Stimulated activated CD4-positive, alpha-beta T cell treated with anti-CD3 and anti-CD28 coated beads, Interleukin-2, amount 100 ng/mL, for 24 hours (primary cell): Measurements from ENCODE around the gene ATP11A.

ENCODE experiments used
- DNase-seq, 2 donors: peaks; one replicate each; pipeline ENCODE4 v3.0.0-alpha.2; 2020

ATP11A gene

DNA sequence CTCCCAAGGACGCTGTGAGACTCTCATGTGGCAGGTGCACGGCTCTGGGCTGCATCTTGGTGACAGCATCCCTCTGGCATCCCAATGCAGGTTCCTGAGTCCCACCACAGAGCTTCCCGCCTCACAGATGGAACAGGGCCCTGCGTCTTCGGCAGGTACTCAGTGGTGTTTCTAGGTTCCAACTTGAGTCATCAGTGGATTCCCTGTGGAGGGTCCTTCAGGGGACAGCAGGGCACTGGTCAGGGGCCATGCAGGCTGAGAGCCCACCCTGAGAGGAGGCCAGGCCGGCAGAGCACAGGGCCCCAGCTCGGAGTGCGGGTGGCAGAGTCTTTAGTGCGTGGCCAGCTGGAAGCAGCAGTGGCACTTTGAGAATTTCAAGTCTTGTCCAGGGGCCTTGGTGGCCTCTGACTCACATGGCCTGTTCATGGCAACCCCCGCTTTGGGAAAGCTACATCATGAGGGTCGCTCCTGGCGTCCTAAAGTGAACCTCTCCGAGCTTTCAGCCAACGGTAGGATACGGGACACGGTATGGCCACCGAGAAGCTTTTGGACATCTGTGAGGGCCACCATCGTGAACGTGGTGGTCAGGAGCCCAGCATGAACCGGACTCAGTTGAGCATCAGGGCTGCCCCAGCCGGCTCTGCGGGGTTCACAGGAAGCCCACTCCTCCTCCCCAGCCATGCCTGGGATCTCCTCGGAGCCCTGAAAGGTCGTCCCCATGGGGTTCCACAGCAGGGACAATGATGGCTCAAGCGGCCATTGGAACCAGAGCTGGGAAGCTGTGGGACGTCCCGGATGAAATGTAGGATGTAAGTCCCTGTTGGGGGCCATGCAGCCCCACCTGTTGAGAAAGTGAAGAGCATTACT is 207.1 kb downstream of the ATP11A start:
- no peak for DNase-seq

- DNase-seq = no peak
Measured at GRCh38 chr13:112897603-112897955, 207.7 kb downstream of the ATP11A start.

DNA sequence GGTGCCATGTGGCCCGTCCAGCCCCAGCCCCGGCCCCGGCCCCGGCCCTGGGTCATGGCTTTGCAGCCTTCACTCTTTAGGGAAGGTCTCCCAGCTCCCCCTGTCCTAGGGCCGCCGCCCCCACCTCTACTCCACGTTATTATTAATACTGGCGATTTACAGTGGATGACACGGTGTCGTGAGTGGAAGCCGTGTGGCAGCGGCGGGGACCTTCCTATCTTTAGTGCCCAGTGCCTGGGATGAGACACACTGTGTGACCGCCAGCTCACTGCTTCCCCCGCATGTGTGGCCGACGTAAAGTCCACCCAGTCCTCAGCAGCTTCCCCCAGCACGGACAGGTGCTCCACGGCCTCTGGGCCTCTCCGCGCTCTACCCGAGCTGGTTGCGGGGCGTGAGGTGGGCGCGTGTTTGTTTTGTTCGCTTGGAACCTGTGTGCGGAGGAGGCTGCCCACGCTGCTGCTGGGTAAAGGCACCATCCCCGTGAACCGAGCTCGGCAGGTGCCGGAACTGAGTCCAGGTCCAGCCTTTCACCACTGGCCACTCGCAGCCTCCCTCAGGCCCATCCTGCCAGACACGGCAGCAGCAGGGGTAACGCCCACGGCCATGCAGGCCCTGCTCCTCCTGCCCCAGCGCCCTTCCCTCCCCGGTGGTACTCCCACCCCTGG is 208.2 kb downstream of the ATP11A start:
- DNase-seq = no peak

DNA sequence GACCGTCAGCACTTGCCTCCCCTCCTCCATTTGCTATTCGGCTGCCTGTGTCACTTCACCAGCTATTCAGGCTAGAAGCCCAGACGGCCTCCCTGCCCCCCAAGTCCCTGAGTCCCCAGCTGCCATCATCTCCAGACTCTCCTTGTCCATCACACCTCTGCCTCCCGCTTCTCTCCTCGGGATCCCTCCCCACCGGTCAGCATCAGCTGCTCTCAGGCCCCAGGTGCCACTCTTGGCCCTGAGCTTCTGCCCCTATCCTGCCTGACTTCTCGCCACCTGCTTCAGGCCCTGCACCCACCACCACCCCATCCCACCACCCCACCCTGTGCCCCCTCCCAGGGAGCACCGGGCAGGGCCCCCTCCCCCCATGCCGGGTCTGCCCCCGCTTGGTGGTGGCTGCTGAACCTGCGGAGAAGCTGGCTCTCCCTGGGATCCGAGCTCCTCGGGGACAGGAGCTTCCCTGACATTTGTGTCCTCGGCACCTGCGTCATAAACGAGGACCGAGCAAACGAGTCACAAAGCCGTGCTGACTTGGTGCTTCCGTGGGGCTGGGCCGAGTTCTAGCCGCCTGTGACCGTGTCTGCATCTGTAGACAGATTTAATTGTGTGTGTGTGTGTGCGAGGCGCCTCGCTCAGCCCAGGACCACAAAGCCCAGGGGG is 208.9 kb downstream of the ATP11A start:
- DNase-seq = no peak

GRCh38 chr13:112899281-112900225 is 209.7 kb downstream of the ATP11A start:
- DNase-seq = no peak

DNA sequence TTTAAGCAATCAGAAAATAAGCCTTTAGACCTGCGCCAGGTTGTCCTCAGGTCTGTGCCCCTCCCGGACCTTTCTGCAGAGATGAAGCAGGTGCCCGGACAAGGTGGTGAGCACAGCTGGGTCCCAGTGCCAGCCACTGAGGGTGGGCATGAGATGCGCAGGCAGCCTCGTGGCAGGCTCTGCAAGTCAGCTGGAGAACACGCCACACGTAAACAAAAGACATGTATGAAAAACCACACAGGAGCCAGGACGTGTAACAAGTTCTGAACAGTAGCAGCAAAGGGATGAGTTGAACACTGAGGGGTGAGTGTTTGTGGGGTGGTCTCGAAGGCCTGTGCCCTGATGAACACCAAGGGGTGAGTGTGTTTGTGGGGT is 210.4 kb downstream of the ATP11A start:
- no peak for DNase-seq

DNA sequence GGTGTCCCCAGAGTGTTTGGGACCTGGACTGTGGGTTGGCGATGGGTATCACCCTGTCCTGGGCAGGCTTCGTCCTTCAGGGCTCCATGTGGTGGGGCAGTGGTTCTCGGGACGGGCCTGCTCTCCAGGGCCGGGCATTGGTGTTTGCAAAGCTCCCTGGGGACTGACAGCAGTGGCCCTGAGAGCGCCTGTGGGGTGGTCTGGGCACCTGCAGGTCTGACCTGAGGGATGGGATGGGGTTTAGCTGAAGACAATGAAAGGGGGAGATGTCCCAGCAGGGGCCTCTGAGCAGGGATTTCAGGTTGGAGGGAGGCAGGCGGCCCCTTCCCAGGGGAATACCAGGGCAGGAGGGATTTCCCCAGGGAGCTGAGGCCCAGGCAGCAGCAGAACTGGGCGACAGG is 210.9 kb downstream of the ATP11A start:
- DNase-seq = no peak

DNA sequence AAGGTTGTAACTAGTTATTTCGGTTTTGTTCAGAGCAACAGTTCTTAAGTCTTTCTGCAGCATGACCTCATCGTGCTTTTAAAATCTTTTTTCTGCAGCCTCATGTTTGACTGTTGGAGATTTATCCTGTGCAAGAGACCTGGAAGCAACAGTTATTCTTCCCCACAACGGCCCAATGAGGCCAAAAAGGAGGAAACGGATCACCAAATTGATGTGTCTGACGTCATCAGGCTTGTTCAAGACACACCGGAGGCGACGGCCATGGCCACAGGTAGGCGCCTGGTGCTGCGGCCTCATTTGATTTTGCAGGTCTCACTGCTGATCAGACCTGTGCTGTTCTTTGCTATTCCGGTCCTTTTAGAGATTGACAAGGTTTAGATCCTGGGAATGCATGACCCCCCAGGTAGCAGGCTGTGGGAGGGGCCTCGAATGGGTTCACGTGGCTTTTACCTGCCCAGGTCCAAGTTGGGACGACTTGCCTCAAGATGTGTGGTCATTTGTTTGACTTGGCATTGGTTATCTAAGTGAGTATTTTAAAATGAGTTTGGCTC is 212.3 kb downstream of the ATP11A start:
- DNase-seq = no peak

GRCh38 chr13:112902669-112903068 is 212.8 kb downstream of the ATP11A start:
- no peak for DNase-seq

GRCh38 chr13:112903071-112903577 is 213.3 kb downstream of the ATP11A start:
- no peak for DNase-seq

DNA sequence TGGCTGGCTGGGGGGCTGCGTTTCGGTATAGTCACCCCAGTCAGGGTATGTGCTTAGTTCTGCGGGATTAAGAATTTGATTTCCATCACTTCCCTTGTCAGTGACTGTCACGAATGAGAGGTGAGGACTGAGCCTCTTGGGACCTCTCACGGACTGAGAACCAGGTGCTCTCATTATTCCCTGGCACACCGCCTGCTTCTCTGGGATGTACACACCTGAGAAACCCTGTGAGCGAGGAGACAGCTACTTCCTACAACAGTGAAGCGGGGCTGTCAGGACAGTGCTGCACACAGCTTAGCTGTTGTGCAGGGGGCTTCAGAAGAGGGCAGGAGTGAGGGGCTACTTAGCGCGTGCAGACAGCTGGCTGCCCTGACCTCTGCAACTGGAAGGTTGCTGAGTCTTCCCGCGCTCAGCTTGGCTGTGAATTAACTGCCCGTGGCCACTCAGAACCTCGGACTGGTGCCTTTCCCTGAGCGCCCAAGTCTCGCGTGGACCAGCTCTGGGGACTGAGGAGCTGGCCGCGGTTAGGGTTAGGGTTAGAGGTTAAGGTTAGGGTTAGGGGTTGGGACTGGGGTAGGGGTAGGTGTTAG is 213.9 kb downstream of the ATP11A start:
- DNase-seq = no peak

DNA sequence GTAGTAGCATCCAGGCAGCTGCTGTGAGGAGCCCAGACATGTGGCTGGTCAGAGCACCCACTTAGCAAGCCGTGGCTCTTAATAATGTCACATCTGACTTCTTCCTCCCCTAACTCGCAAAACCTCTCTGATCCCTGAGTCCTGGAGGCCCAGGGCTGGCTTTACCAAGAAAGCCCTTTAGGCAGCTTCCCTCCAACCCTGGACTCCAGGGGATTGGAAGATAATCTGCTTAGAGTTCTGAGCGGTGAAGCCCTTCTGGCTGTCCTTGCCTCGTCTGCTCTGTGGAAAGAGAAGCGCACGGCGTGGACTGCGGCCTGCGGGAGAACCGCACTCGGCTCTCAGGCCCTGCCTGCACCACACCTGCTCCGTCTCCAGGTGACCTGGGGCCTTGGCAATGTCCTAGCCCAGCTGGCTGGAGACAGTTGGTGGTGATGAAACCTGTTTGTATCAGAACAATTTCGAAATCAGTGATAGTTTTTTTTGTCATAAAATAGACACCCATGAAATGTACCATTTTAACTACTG is 214.7 kb downstream of the ATP11A start:
- DNase-seq = no peak

GRCh38 chr13:112905086-112905485 is 215.2 kb downstream of the ATP11A start:
- DNase-seq = no peak

- no peak for DNase-seq
Measured at GRCh38 chr13:112905619-112905989, 215.8 kb downstream of the ATP11A start.

- DNase-seq = no peak
Measured at GRCh38 chr13:112905990-112906641, 216.3 kb downstream of the ATP11A start.

GRCh38 chr13:112907286-112907685 is 217.4 kb downstream of the ATP11A start:
- no peak for DNase-seq

DNA sequence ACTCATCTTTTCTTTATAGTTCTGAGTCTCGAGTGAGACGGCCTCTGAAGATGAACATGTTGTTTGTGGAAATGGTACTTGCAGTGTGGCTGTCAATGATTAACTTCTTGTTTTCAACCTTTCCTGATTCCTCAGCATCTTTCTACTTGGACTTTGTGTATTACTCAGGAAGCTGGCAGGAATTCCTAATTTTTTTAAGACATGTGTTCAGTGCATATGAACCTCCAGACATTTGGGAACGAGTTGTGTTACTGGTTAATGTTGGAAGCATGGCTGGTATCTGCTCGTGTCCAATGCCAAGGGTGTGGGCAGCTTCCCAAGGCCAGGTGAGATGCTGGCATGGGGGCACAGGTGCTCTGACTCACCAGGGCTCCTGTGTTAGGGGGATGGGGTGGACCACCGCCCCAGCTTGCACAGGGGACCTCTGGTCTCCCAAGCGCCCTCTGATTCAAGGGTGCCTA is 218.1 kb downstream of the ATP11A start:
- DNase-seq = no peak

- DNase-seq = no peak
Measured at GRCh38 chr13:112908342-112908741, 218.5 kb downstream of the ATP11A start.

DNA sequence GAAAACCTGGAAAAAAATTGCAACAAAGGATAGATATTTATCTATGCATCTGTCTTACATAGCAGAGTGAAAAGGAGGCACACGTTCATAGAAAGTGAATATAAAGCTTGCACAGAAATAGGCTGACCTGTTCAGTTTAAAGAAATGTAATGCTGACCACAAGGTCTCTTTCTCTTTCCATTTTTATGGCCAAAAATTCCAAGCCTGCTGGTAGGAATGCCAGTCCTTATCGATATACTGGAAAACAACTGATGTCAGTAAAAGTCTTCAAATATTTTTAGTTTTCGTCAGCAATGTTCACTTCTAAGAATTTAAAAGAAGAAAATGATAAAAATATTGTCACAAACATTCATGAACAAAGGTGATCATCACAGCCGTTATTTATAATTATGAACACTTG is 220.2 kb downstream of the ATP11A start:
- no peak for DNase-seq

- no peak for DNase-seq
Measured at GRCh38 chr13:112910616-112911280, 220.9 kb downstream of the ATP11A start.
